Measurements from ENCODE around the gene CDK4.

The CDK4 gene

DNA sequence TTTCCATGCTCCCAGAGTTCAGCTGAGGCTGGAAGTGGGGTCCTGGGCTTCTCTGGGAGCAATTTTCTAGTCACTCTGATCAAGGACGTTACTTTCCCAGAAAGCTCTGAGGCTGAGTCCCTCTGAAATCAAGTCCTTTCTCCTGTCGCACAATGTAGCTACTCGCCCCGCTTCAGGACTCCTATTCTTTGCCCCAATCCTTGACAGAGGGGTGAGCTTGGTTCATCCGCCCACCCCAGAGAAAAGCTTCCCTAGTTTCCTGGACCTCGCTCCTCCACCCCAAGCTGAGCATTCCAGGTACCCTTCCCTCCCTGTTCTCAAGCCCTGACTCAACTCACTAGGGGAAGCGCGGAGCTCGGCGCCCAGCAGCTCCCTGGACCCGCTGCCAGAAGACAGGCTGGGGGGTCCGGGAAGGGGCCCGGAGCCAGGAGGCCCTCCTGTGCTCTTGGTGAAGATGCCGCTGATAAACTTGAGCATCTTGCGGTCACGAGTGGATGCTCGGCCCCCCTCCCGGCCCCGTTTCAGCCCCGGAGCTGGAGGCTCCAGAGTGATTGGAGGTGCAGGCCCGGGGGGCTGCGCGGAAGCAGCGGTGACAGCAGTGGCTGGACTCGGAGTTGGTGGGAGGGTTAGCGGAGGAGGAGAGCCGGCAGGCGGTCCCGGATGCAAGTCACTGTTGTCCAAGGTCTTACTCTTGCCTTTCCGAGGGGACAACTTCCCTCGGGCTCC, 15.2 kb downstream of the CDK4 start:
- no peak for TF ChIP-seq CREB1 (IDR thresholded peaks at IDR 0.05; ENCODE audit: low read depth)
- TF ChIP-seq, protein P1, sequence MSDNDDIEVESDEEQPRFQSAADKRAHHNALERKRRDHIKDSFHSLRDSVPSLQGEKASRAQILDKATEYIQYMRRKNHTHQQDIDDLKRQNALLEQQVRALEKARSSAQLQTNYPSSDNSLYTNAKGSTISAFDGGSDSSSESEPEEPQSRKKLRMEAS (IDR thresholded peaks at IDR 0.05): no peak
- no peak for TF ChIP-seq NFIC (IDR thresholded peaks at IDR 0.05)
- no peak for TF ChIP-seq RAD21 (IDR thresholded peaks at IDR 0.05; ENCODE audit: low read depth)
- TF ChIP-seq ZBTB7A (IDR thresholded peaks at IDR 0.05; ENCODE audit: low read depth): no peak; the same call in 1 of the 2 replicates

DNA sequence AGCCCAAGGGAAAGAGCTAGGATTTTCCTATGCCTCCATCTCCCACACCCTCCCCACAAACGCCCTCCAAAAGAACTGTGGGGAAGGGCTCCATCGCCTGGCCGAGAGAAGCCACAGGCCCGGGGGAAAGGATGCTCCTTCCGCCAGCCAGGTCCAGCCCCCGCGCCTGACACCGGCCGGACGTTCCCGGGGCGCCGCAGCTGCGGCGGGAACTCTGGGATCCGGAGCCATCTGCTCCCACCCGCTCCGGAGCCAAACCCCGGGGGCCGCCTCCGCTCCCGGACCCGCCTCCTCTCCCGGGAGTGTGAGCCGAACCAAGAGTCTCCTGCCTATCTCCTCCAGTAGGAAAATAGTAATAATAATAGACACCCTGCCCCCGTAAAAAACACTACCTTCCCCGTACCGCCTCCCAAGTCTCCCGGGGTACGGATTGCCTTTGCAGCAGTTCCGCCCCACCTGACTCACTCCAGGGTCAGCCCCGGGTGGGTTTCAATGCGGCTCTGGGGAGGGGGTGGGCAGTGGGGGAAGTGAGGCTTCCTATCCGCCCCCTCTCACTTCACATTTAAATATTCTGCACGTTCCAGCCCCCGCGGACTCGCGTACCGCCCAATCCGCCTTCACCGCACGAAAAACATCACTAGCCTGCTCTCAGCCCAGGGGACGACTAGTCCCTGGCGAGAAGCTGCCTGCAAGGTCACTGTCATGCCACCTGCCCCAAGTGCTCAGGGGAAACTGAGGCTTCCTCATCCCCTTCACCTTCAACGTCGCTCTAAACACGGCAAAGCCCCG, 16.0 kb downstream of the CDK4 start:
- TF ChIP-seq ZBTB7A (IDR thresholded peaks at IDR 0.05; ENCODE audit: low read depth) (0 out of 2 replicates have a peak, but pooled peaks have one; percentile 22), NFIC (IDR thresholded peaks at IDR 0.05) (no peak), RAD21 (IDR thresholded peaks at IDR 0.05; ENCODE audit: low read depth) (peak; percentile 33; the same call in 1 of the 2 replicates)

DNA sequence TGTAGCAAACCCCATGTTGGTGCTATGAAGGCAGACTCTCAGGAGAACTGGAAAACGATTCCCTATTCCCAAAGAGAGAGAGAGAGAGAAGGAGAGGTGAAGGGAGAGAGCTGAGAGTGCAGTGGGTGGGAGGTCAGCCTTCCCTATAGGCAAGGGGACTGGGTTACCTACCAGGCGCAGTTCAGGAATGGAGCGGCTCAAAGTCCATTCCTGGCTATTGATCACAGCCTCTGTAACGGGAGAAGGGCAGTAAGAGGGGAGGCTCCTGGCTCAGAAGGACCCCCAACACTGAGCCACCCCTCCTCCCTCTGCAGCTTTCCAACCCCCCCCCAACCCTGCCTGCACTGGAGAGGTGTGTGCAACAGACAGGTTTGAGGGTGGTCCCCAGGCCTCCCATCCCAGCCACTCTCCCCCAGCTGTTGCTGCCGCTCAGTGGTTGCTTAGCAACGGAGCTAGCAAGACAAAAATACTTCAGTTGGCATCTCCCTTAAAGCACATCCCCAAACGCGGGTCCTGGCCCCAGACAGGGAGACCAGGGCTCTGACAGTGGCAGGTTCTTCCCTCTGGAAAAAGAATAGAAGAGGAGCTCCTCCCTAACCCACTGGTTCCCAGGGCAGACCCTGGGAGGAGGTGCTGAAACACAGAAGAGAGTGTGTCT, 16.8 kb downstream of the CDK4 start:
- no peak for TF ChIP-seq YY1 (IDR thresholded peaks at IDR 0.05; ENCODE audit: low read depth)
- TF ChIP-seq TAF1 (IDR thresholded peaks at IDR 0.05; ENCODE audit: low read depth): no peak
- no peak for TF ChIP-seq EGR1 (IDR thresholded peaks at IDR 0.05)
- no peak for TF ChIP-seq CEBPB (IDR thresholded peaks at IDR 0.05)
- TF ChIP-seq TCF12 (IDR thresholded peaks at IDR 0.05; ENCODE audit: low read depth): no peak
- no peak for TF ChIP-seq CREB1 (IDR thresholded peaks at IDR 0.05; ENCODE audit: low read depth)
- no peak for TF ChIP-seq NFIC (IDR thresholded peaks at IDR 0.05)
- no peak for TF ChIP-seq TEAD4 (IDR thresholded peaks at IDR 0.05)
- no peak for TF ChIP-seq RAD21 (IDR thresholded peaks at IDR 0.05; ENCODE audit: low read depth)
- TF ChIP-seq, protein P1 (IDR thresholded peaks at IDR 0.05): no peak
- TF ChIP-seq, protein P2, sequence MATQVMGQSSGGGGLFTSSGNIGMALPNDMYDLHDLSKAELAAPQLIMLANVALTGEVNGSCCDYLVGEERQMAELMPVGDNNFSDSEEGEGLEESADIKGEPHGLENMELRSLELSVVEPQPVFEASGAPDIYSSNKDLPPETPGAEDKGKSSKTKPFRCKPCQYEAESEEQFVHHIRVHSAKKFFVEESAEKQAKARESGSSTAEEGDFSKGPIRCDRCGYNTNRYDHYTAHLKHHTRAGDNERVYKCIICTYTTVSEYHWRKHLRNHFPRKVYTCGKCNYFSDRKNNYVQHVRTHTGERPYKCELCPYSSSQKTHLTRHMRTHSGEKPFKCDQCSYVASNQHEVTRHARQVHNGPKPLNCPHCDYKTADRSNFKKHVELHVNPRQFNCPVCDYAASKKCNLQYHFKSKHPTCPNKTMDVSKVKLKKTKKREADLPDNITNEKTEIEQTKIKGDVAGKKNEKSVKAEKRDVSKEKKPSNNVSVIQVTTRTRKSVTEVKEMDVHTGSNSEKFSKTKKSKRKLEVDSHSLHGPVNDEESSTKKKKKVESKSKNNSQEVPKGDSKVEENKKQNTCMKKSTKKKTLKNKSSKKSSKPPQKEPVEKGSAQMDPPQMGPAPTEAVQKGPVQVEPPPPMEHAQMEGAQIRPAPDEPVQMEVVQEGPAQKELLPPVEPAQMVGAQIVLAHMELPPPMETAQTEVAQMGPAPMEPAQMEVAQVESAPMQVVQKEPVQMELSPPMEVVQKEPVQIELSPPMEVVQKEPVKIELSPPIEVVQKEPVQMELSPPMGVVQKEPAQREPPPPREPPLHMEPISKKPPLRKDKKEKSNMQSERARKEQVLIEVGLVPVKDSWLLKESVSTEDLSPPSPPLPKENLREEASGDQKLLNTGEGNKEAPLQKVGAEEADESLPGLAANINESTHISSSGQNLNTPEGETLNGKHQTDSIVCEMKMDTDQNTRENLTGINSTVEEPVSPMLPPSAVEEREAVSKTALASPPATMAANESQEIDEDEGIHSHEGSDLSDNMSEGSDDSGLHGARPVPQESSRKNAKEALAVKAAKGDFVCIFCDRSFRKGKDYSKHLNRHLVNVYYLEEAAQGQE (IDR thresholded peaks at IDR 0.05; ENCODE audit: low read depth): no peak
- TF ChIP-seq EP300 (IDR thresholded peaks at IDR 0.05; ENCODE audit: borderline replicate concordance): no peak
- no peak for TF ChIP-seq ZBTB7A (IDR thresholded peaks at IDR 0.05; ENCODE audit: low read depth)
- TF ChIP-seq, protein P3, sequence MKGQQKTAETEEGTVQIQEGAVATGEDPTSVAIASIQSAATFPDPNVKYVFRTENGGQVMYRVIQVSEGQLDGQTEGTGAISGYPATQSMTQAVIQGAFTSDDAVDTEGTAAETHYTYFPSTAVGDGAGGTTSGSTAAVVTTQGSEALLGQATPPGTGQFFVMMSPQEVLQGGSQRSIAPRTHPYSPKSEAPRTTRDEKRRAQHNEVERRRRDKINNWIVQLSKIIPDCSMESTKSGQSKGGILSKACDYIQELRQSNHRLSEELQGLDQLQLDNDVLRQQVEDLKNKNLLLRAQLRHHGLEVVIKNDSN (IDR thresholded peaks at IDR 0.05): no peak
- TF ChIP-seq FOXM1 (IDR thresholded peaks at IDR 0.05; ENCODE audit: borderline replicate concordance, low read depth): no peak

DNA sequence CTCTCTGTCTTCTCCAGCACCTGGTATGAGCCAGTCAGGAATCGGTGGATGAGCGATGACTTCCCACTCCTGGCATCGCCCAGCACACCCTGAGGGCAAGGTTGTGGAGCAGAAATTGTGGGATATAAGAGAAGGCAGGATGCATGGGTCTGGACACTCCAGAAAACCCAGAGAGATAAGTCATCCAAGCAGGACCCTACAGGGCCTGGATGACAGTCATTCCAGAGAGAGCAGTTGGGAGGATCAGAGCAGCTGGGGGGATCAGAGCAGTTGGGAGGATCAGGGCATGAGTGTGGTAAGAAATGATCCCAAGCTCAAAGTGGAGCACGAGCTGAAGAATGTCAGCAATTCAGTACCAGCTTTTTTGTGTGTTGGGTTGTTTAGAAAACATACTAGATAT, 17.5 kb downstream of the CDK4 start:
- no peak for TF ChIP-seq TEAD4 (IDR thresholded peaks at IDR 0.05)
- TF ChIP-seq YY1 (IDR thresholded peaks at IDR 0.05; ENCODE audit: low read depth): no peak
- TF ChIP-seq, protein P2 (IDR thresholded peaks at IDR 0.05; ENCODE audit: low read depth): no peak

DNA sequence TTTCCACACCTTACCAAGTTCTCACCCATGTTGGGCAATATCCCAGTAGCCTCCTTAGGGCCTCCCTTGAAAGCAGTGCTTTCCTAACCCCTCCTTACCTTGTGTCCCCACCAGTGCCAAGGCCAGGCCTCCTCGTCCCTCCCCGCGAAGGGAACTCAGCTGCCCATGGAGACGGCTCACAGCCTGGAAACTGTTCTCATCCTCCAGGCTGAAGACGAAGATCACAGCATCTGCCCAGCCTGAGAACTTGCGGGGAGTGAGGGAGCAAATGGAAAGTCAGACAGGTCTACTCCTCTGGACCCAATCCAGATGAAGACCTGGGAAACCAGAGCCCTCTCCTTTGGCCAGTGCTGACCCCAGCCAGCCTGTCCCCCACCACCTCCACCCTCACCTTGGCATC, 18.2 kb downstream of the CDK4 start:
- no peak for TF ChIP-seq CREB1 (IDR thresholded peaks at IDR 0.05; ENCODE audit: low read depth)
- no peak for TF ChIP-seq ZBTB7A (IDR thresholded peaks at IDR 0.05; ENCODE audit: low read depth)
- no peak for TF ChIP-seq TAF1 (IDR thresholded peaks at IDR 0.05; ENCODE audit: low read depth)
- TF ChIP-seq RAD21 (IDR thresholded peaks at IDR 0.05; ENCODE audit: low read depth): no peak
- TF ChIP-seq YY1 (IDR thresholded peaks at IDR 0.05; ENCODE audit: low read depth): no peak
- TF ChIP-seq EGR1 (IDR thresholded peaks at IDR 0.05): no peak
- no peak for TF ChIP-seq TCF12 (IDR thresholded peaks at IDR 0.05; ENCODE audit: low read depth)
- TF ChIP-seq, protein P3 (IDR thresholded peaks at IDR 0.05): no peak
- TF ChIP-seq TEAD4 (IDR thresholded peaks at IDR 0.05): no peak
- no peak for TF ChIP-seq CEBPB (IDR thresholded peaks at IDR 0.05)
- TF ChIP-seq, protein P2 (IDR thresholded peaks at IDR 0.05; ENCODE audit: low read depth): no peak
- TF ChIP-seq, protein P1 (IDR thresholded peaks at IDR 0.05): no peak
